Measurements from ENCODE around the gene PGGHG. TPM values are rescaled to one million over a fixed set of nuclear protein-coding genes. Genes with fewer than 3 reads are reported as not detected.

Gene PGGHG
- total and polyA plus RNA-seq, 7 donors = 1.6 to 68.0 (median 13.0) TPM

DNA sequence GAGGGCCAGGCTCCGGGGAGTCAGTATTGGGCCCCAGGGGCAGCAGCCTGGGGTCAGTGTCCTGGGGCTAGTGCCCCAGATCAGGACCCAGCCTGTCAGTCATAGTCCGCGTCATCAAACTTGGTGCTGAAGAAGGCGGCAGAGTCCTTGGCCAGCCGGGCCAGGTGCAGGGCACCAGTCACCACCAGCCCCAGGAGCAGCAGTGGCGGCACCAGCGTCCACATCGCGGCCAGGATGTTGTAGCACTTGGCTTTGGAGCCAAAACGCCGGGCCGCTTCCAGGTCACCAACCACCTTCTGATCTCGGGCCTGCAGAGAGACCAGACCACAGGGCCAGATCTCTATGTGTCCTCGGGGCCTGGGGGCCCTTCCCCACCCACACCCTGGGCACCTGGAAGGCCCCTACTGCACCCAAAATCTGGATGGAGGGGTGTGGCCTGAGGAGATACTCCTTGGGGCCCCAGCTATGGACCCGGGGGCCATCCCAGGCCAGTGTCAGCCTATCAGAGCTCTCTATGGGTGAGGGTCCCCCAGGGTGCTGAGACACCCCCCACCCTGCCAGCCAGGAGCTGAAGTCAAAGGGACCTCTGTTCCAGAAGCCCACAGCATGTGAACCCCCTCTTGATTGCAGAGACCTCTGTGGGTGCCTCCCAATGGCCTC, 9.6 kb downstream of the PGGHG start:
- peaks cover 22 to 58% (median 28%) of the 10 kb centered on the region in 3 donors for H3K27me3 ChIP-seq
- no peak overlapping the region for H3K4me3 ChIP-seq
- no peaks in the 10 kb centered on the region for H3K4me1 ChIP-seq
- H3K9me3 ChIP-seq = no peaks in the 10 kb centered on the region
- H3K27ac ChIP-seq = no peak overlapping the region
- H3K36me3 ChIP-seq = peaks cover 0 to 4% (median 0%) of the 10 kb centered on the region in 4 donors
- 48 to 80% methylated on average over 15 of the region's 15 CpGs for WGBS, 2 donors
- peak; percentile 68 for DNase-seq
- intact Hi-C loops (cut with DNase I) = no loop called here
- no peak for TF ChIP-seq EP300 (IDR thresholded peaks at IDR 0.05)
- TF ChIP-seq POLR2AphosphoS5 (IDR thresholded peaks at IDR 0.05) = no peak
- TF ChIP-seq, protein P1, sequence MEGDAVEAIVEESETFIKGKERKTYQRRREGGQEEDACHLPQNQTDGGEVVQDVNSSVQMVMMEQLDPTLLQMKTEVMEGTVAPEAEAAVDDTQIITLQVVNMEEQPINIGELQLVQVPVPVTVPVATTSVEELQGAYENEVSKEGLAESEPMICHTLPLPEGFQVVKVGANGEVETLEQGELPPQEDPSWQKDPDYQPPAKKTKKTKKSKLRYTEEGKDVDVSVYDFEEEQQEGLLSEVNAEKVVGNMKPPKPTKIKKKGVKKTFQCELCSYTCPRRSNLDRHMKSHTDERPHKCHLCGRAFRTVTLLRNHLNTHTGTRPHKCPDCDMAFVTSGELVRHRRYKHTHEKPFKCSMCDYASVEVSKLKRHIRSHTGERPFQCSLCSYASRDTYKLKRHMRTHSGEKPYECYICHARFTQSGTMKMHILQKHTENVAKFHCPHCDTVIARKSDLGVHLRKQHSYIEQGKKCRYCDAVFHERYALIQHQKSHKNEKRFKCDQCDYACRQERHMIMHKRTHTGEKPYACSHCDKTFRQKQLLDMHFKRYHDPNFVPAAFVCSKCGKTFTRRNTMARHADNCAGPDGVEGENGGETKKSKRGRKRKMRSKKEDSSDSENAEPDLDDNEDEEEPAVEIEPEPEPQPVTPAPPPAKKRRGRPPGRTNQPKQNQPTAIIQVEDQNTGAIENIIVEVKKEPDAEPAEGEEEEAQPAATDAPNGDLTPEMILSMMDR (IDR thresholded peaks at IDR 0.05) = no peak
- no peak for TF ChIP-seq POLR2A (IDR thresholded peaks at IDR 0.05)

DNA sequence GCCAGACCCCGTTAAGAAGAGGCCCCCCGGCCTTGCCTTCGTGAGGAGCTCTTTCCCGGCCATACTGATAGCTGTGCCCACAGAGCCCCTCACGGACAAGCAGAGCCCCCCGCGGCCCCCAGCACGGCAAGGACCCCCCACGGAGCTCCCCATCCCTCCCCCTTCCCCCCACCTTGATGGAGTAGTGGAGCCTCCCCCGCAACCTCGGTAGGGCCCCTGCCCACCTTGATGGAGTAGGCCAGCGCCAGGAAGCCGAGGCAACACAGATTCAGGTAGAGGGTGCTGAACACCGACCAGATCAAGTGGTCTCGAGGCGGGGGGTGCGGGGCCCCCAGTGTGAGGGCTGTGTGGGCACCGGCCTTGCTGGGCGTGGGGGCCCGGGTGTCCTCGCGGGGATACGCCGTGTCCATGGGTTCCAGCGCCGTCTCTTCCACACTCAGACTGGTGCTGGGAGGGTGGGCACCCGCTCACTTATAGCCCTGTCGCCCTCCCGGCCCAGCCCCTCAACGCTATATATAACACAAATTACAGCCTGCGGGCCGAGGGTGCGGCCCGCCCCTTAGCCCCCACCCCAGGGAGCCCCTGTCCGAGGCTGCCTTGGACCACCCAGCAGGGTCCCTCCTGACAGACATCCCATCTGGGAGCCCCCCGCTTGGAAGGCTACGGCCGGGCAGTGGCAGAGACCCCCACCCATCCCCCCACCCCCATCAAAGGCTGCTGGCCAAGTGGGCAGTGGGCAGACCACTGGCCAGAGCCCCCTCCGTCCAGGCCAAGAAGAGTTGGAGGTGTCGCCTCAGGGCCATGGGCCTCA, 10.4 kb downstream of the PGGHG start, which contains the start of gene IFITM5:
TSS of gene IFITM5 (minus strand) at position 446 of the 811 bp plus-strand sequence. CDS start at position 410, 36 bp downstream.
- H3K27ac ChIP-seq = no peak within 1 kb of the TSS
- no peak for TF ChIP-seq POLR2AphosphoS5 (IDR thresholded peaks at IDR 0.05)
- no peak for TF ChIP-seq EP300 (IDR thresholded peaks at IDR 0.05)
- TF ChIP-seq, protein P1 (IDR thresholded peaks at IDR 0.05) = no peak
- TF ChIP-seq POLR2A (IDR thresholded peaks at IDR 0.05) = no peak
- peak; percentile 64 for DNase-seq
- H3K4me3 ChIP-seq = no peak within 1 kb of the TSS
- 63 to 74% methylated on average over 40 of the region's 40 CpGs for WGBS, 2 donors
- no peaks in the 10 kb centered on the region for H3K36me3 ChIP-seq
- no peaks in the 10 kb centered on the region for H3K9me3 ChIP-seq
- peaks cover 22 to 58% (median 28%) of the 10 kb centered on the region in 3 donors for H3K27me3 ChIP-seq
- intact Hi-C loops (cut with DNase I) = no loop called here
- no peaks in the 10 kb centered on the region for H3K4me1 ChIP-seq

DNA sequence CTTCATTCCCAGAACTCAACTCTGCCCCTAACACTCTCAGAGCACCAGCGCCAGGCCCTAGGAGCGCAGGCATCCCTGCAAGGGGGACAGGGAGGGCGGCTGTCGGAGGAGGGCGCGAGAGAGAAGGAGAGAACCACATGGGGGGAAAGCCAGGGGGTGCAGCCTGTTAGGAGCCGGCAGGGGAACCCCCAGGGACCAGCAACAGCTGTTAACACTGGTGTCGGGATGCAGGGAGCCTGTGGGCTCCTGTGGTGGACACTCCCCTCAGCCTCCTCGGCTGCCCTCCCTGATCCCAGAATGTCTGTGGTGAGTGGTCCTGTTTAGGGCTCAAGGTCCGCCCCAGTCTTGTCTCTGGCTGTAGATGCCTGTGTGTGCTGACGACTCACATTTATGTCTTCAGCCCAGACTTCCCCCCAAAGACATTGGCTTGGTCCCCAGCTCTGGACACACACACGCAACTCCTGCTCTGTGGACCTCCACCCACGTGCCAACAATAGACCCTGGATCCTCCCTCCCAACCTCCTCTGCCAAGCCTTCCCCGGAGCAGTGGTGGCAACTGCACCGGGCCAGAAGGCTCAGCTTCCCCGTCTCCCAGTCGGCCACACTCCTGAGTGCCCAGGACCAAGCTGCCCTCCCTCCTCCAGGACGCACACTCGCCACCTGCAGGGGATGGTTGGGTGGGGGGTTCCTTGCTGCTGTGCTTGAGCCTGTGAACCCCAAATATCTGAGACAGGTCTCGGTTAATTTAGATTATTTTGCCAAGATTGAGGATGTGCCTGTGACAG, 11.2 kb downstream of the PGGHG start:
- Histone ChIP-seq H3K4me1 (peaks cover 0 to 6% (median 2%) of the 10 kb centered on the region in 4 donors), H3K27me3 (peaks cover 22 to 58% (median 28%) of the 10 kb centered on the region in 3 donors), H3K36me3 (no peaks in the 10 kb centered on the region), H3K9me3 (no peaks in the 10 kb centered on the region), H3K4me3 (no peak overlapping the region), H3K27ac (no peak overlapping the region)
- no peak for TF ChIP-seq POLR2AphosphoS5 (IDR thresholded peaks at IDR 0.05)
- TF ChIP-seq POLR2A (IDR thresholded peaks at IDR 0.05) = no peak
- TF ChIP-seq EP300 (IDR thresholded peaks at IDR 0.05) = no peak
- TF ChIP-seq, protein P1 (IDR thresholded peaks at IDR 0.05) = no peak
- 32 to 42% methylated on average over 20 of the region's 20 CpGs for WGBS, 2 donors
- intact Hi-C loops (cut with DNase I) = loop anchor here (5.0 to 10.0 kb wide), 2 partner anchors 48 to 205 kb away; partner anchors contain the start of gene RNH1
- peak; percentile 65 for DNase-seq

DNA sequence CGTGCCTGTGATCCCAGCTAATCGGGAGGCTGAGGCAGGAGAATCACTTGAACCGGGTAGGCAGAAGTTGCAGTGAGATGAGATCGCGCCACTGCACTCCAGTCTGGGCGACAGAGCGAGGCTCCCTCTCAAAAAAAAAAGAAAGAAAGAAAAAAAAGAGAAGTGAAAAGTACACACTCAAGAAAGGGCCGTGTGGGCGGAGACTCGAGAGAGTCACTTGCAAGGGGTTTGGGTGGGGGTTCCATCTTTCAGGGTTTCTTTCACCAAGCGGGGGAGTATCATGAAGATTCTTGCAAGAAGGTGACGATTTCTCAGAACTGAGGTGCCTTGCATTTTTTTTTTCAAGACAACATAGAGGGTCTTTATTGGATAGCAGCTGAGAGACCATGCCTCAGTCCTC, 14.4 kb downstream of the PGGHG start:
- no peaks in the 10 kb centered on the region for H3K36me3 ChIP-seq
- no peak for TF ChIP-seq POLR2AphosphoS5 (IDR thresholded peaks at IDR 0.05)
- no peak for TF ChIP-seq POLR2A (IDR thresholded peaks at IDR 0.05)
- no peak for TF ChIP-seq EP300 (IDR thresholded peaks at IDR 0.05)
- TF ChIP-seq, protein P1 (IDR thresholded peaks at IDR 0.05) = no peak
- no peaks in the 10 kb centered on the region for H3K9me3 ChIP-seq
- no peak overlapping the region for H3K27ac ChIP-seq
- H3K4me1 ChIP-seq = peaks cover 0 to 34% (median 6%) of the 10 kb centered on the region in 4 donors
- no peak for DNase-seq
- no peak overlapping the region for H3K4me3 ChIP-seq
- intact Hi-C loops (cut with DNase I) = loop anchor here (5.0 to 10.0 kb wide), 2 partner anchors 51 to 201 kb away; partner anchors contain the start of gene RNH1
- whole genome bisulfite sequencing, 2 donors = 65 to 83% methylated on average over 12 of the region's 12 CpGs
- H3K27me3 ChIP-seq = peaks cover 18 to 30% (median 22%) of the 10 kb centered on the region in 3 donors

Data from sigmoid colon (tissue), 7 donors.